ENCODE results near the gene MGAT3.

Gene MGAT3

DNA sequence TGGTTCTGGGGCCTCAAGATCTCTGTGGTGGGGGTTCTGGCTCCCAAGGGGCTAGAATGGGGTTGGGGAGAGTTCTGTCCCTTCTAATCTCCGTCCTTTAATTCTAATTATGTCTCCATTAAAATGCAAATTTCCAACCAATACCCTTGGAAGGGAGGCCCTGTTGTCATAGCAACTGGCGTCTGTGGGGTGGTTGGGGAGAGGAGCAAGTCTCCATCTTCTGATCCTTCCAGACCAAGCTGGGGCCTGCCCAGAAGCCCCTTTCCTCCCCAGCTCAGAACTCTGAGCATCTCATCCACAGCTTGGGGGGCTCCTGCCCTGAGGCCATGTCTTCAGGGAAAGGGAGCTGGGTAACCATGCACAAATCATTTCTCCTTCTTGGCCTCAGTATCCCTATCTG, 81.2 kb downstream of the MGAT3 start:
- DNase-seq (ENCODE audit: extremely low spot score), result no peak
- POLR2A ChIA-PET, result interaction anchor here (1.3 kb wide), 1 partner anchor 36 kb away, joined by 3 read pairs; the partner anchor contains the start of gene MIEF1
- TF ChIP-seq FOXK2 (IDR thresholded peaks at IDR 0.05) (no peak), ELF4 (IDR thresholded peaks at IDR 0.05) (no peak), ZNF384 (IDR thresholded peaks at IDR 0.05) (no peak), BHLHE40 (IDR thresholded peaks at IDR 0.05; ENCODE audit: borderline replicate concordance) (no peak), FOXM1 (IDR thresholded peaks at IDR 0.05; ENCODE audit: borderline replicate concordance) (no peak), SP1 (IDR thresholded peaks at IDR 0.05) (no peak)
- CTCF ChIA-PET, result no interaction called here
